Esophagus (tissue), 2 donors: ENCODE data around the gene TBL1XR1. TPM values are rescaled to one million over a fixed set of nuclear protein-coding genes. Genes with fewer than 3 reads are reported as not detected.

Experiments
- H3K27ac ChIP-seq, 2 donors: one replicate each; pipeline ENCODE4 v1.5.1; 2013; ENCODE audit warnings: low read depth in 2 of 2, mild to moderate bottlenecking in 2 of 2, inconsistent platforms in 1 of 2, low read length in 1 of 2, moderate library complexity in 1 of 2
- H3K27me3 ChIP-seq, 2 donors: one replicate each; pipeline ENCODE4 v1.6.1; 2013; ENCODE audit warnings: low read length in 2 of 2, control low read depth in 1 of 2, mild to moderate bottlenecking in 1 of 2; ENCODE audit not compliant: insufficient read depth in 2 of 2, control insufficient read depth in 1 of 2
- H3K36me3 ChIP-seq, 2 donors: one replicate each; pipeline ENCODE4 v1.6.1; 2013; ENCODE audit warnings: low read length in 1 of 2; ENCODE audit not compliant: control insufficient read depth in 2 of 2, insufficient read depth in 2 of 2
- H3K4me1 ChIP-seq, 2 donors: one replicate each; pipeline ENCODE4 v1.6.1; 2013; ENCODE audit warnings: low read length in 1 of 2; ENCODE audit not compliant: control insufficient read depth in 2 of 2, insufficient read depth in 2 of 2
- H3K4me3 ChIP-seq, 2 donors: one replicate each; pipeline ENCODE4 v1.5.1; 2013; ENCODE audit warnings: low read length in 2 of 2, mild to moderate bottlenecking in 2 of 2, low read depth in 1 of 2, moderate library complexity in 1 of 2
- H3K9me3 ChIP-seq, 2 donors: one replicate each; pipeline ENCODE4 v1.6.1; 2013; ENCODE audit warnings: mild to moderate bottlenecking in 2 of 2, low read depth in 1 of 2, low read length in 1 of 2, moderate library complexity in 1 of 2; ENCODE audit not compliant: control insufficient read depth in 2 of 2, insufficient read depth in 1 of 2
- WGBS, 2 donors: extraction: QIAGEN DNeasy Blood & Tissue Kit; methylation state at CpG; one replicate each; pipeline ENCODE4 v1.1.7; 2013; 5-methylcytosine and 5-hydroxymethylcytosine counted together
- polyA plus RNA-seq, 2 donors: library from polyadenylated mRNA; stranded (reverse); fragments of 200-250 nt; gene quantifications; one replicate each; pipeline ENCODE4 v1.2.3, GENCODE V29; 2013
- donor health status: healthy with polysubstance abuse.
- donor health status: Bipolar disorder and iron deficiency.

Gene TBL1XR1
- 10 to 100 TPM; 16.2 to 19.3 TPM for polyA plus RNA-seq

DNA sequence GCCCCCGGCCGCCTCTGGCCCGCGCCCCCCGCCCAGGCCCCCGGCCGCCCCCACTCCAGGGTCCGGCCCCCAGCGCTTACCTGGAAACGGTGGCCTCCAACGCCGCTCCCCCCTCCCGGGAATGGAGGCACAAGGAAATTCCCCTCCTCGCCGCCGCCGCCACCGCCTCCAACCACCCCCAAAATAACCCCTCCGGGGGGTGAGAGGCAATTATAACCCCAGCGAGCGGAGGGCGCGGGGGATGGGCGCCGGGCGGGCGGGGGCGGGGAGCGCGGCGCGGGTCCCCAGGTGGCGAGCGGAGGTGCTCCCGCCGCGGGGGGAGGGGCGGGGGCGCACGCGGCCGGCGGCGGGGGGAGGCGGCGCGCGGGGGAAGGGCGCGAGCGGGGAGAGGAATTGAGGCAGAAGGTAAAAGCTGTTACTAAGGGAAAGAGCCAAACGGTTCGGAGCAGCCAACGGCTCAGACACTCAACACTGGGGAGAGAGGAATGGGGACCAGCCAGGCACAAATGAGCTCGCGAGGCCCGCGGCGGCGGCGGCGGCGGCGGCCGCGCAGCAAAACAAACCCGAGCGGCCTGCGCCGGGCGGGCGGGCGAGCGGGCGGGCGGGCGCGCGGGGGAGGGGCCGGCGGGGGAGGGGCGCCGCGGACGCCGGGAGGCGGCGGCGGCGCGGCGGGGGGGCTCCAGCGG lies at the start of gene TBL1XR1:
Gene TBL1XR1 (minus strand): TSS at position 442 of the 686 bp plus-strand sequence. CDS start 132,505 bp downstream, outside the sequence.
- H3K4me3 ChIP-seq = peak within 1 kb of the TSS; percentile 73 to 100
- no peaks in the 10 kb centered on the region for H3K9me3 ChIP-seq
- peak within 1 kb of the TSS; percentile 92 to 99 for H3K27ac ChIP-seq
- H3K36me3 ChIP-seq = no peaks in the 10 kb centered on the region
- peaks cover 0 to 2% of the 10 kb centered on the region in 2 donors for H3K4me1 ChIP-seq
- WGBS, 2 donors = 1% methylated on average over 28 to 91 of the region's 93 CpGs
- no peaks in the 10 kb centered on the region for H3K27me3 ChIP-seq

DNA sequence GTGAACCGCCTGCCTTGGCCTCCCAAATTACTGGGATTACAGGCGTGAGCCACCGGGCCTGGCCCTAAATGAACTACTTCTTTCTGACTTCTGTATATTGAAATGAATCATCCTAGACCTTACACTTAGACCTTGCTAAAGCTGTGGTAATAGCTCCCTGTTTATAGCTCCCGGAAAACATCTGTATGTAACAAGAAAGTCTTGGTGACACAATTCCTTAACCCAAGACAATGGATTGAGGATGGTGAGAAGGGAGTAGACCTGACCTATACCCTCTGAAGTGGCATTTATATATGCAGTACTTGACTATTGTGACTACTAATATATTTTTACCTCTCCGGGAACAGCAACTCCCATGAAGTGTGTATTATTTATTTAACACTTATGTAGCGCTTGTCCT lies 48.0 kb upstream of the TBL1XR1 start:
- 92 to 93% methylated on average over 6 of the region's 6 CpGs for WGBS, 2 donors
- H3K4me1 ChIP-seq = no peaks in the 10 kb centered on the region
- H3K27me3 ChIP-seq = no peaks in the 10 kb centered on the region
- H3K36me3 ChIP-seq = no peaks in the 10 kb centered on the region
- H3K27ac ChIP-seq = no peak overlapping the region
- H3K9me3 ChIP-seq = no peaks in the 10 kb centered on the region
- no peak overlapping the region for H3K4me3 ChIP-seq

DNA sequence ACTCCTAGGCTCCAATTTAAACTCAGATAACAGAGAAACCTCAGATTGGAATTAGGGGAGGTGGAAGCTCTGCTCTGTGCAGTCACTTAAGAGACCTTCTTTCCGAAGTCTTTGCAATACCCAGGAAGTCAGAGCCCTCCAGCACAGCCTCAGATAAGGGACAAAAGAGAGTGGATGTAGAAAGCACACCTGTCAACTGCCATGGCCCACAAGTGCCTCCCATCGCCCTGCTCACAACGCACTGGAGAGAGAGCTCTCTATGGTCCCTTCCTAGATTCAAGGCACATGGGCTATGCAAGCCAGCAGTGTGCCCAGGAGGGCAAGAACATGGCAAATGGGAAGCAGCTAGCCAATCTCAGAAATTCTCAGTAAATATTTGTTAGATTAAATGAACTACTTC lies 47.3 kb upstream of the TBL1XR1 start:
- Histone ChIP-seq H3K4me1 (no peaks in the 10 kb centered on the region), H3K27ac (no peak overlapping the region), H3K9me3 (no peaks in the 10 kb centered on the region), H3K4me3 (no peak overlapping the region), H3K36me3 (no peaks in the 10 kb centered on the region), H3K27me3 (no peaks in the 10 kb centered on the region)
- WGBS, 2 donors = 91 to 97% methylated on average over 3 of the region's 3 CpGs

DNA sequence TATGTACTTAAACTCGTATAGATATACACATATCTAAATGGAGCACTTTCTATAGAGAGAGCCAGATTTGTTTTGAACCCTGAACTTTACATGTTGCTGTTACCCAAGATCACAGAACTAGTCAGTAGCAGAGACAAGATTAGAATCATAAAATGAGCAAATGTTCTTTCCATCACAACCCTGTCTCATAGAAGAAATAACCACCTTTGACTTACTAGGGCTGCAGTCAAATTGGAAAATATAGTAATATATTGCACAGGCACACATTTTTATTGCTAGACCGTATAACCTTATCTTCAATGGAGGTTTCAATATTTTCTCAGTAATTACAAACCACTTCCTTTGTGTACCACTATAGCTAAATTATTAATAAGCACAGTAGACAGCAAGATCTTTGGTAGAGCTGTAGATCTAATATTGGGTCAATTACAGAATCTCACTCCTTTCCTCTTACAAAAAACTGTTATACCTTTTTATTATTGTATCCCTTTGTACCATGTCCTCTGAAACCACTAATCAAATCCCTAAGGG lies 41.5 kb upstream of the TBL1XR1 start:
- no peaks in the 10 kb centered on the region for H3K27me3 ChIP-seq
- no peak overlapping the region for H3K27ac ChIP-seq
- H3K4me3 ChIP-seq = no peak overlapping the region
- H3K9me3 ChIP-seq = no peaks in the 10 kb centered on the region
- no peaks in the 10 kb centered on the region for H3K36me3 ChIP-seq
- H3K4me1 ChIP-seq = peaks cover 0 to 2% of the 10 kb centered on the region in 2 donors
- WGBS, 2 donors = 78 to 83% methylated on average over 2 of the region's 2 CpGs

DNA sequence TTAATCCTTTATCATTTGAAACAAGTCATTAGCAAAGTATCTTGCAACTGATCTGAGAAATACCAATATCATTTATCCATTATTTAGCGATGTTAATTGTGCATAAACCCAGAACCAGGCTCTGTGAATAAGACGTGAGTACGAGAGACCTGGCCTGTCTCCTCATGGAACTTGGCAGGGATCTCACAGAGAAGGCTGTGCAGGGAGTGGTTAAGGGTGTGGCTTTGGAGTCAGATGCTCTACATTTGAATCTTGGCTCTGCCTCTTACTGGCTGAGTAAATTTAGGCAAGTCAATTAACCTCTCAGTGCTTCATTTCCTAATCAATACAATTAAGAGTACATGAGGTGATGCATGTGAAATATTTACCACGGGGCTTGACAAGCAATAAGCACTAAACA lies 39.9 kb upstream of the TBL1XR1 start:
- Histone ChIP-seq H3K27ac (no peak overlapping the region), H3K9me3 (no peaks in the 10 kb centered on the region), H3K4me1 (peaks cover 0 to 2% of the 10 kb centered on the region in 2 donors), H3K4me3 (no peak overlapping the region), H3K36me3 (no peaks in the 10 kb centered on the region), H3K27me3 (no peaks in the 10 kb centered on the region)
- 64 to 73% methylated on average over 4 of the region's 4 CpGs for WGBS, 2 donors

DNA sequence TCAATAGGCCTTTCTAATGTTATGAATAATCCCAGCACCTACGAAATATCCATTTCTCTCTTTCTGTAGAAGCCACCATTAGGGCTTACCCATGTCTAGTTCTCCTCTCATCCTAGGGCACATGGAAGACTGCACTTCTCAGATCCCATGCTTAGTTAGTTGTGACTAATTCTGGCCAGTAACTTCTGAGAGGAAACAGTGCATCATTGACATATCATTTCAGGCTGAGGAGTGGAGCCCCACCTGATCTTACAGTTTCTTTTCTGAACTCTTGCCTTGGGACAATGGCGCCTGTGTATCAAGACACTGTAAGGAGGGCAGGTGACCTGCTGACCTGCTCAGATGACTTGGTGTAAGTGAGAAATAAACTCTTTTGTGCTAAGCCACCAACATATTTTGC lies 39.4 kb upstream of the TBL1XR1 start:
- H3K27me3 ChIP-seq = no peaks in the 10 kb centered on the region
- no peak overlapping the region for H3K27ac ChIP-seq
- H3K36me3 ChIP-seq = no peaks in the 10 kb centered on the region
- H3K9me3 ChIP-seq = no peaks in the 10 kb centered on the region
- WGBS, 2 donors = 88 to 95% methylated on average over 2 of the region's 2 CpGs
- peaks cover 0 to 2% of the 10 kb centered on the region in 2 donors for H3K4me1 ChIP-seq
- no peak overlapping the region for H3K4me3 ChIP-seq

DNA sequence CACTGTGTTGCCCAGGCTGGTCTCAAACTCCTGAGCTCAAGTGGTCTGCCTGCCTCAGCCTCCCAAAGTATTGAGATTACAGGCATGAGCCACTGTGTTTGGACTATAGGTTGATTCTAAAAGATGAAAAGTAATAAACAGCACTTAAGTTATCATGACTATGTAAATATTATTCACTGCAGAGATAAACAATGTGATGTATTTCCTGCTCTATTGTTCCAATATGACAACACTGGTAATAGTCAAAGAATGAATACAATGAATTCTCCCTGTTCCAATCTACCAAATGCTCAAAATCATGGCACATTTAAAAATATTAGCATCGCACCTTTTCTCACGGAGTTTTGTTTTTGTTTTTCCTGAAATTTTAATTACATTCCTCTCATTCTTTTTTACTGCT lies 36.8 kb upstream of the TBL1XR1 start:
- no peaks in the 10 kb centered on the region for H3K36me3 ChIP-seq
- peaks cover 0 to 2% of the 10 kb centered on the region in 2 donors for H3K4me1 ChIP-seq
- H3K9me3 ChIP-seq = no peaks in the 10 kb centered on the region
- no peaks in the 10 kb centered on the region for H3K27me3 ChIP-seq
- no peak overlapping the region for H3K4me3 ChIP-seq
- H3K27ac ChIP-seq = no peak overlapping the region
- WGBS, 2 donors = 80 to 85% methylated on average over 2 of the region's 2 CpGs

DNA sequence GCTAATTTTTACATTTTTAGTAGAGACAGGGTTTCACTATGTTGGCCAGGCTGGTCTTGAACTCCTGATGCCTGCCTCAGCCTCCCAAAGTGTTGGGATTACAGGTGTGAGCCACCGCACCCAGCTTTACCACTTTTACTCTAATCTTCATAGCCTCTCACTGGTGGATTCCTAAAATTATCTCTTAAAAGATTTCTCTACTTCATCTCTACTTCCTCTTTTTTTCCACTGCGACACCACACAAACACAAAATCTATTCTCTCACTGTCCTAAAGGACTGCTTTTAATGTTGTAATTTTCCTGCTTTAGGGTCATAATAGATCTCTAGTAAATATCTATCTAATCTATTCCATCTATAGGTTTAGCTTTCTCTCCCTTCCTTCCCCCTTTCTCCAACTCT lies 34.0 kb upstream of the TBL1XR1 start:
- no peaks in the 10 kb centered on the region for H3K36me3 ChIP-seq
- H3K27ac ChIP-seq = no peak overlapping the region
- no peaks in the 10 kb centered on the region for H3K27me3 ChIP-seq
- no peak overlapping the region for H3K4me3 ChIP-seq
- WGBS, 2 donors = 87 to 91% methylated on average over 2 of the region's 2 CpGs
- no peaks in the 10 kb centered on the region for H3K4me1 ChIP-seq
- H3K9me3 ChIP-seq = no peaks in the 10 kb centered on the region

DNA sequence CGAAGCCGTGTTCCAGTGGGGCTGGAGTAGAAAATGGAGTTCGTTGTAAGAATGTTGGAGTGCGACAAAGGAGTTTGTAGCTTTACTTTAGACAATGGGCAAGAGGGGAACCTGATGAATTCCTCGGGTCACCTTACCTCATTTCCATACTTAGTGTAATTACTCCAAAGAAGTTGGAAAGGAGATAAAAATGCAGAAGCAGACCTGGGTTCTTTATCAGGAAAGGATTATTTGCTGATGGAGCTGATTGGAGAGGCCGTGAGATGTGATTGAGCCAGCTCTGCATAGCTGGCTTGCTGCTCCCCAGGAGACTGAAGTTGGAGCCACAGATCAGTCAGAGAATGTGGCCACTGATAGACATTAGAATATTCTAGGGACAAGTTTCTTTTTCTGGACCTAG lies 33.4 kb upstream of the TBL1XR1 start:
- Histone ChIP-seq H3K27me3 (no peaks in the 10 kb centered on the region), H3K9me3 (no peaks in the 10 kb centered on the region), H3K4me3 (no peak overlapping the region), H3K27ac (no peak overlapping the region), H3K36me3 (no peaks in the 10 kb centered on the region), H3K4me1 (no peaks in the 10 kb centered on the region)
- WGBS, 2 donors = 89 to 98% methylated on average over 6 of the region's 6 CpGs

DNA sequence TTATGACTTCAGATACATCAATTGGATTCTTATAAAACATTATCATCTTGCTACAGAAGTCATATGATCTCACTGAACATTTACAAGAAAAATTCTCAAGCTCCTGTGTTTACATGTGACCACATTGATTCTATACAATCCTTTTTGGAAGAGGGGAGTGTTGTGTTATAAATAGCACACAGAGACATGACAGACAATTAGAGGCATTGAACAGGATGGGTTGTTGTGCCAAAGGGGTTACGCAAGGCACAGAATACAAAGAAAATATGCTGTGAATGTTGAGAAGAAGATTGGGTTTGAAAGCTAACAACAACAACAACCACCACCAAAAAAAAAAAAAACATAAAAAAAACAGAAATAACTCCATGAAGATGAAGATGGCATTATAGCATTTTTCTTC lies 32.5 kb upstream of the TBL1XR1 start:
- Histone ChIP-seq H3K4me1 (no peaks in the 10 kb centered on the region), H3K4me3 (no peak overlapping the region), H3K9me3 (no peaks in the 10 kb centered on the region), H3K27ac (no peak overlapping the region), H3K36me3 (no peaks in the 10 kb centered on the region), H3K27me3 (no peaks in the 10 kb centered on the region)
- 88 to 92% methylated on average over 1 of the region's 1 CpG for WGBS, 2 donors
